Renal cortex interstitium (tissue), 3 donors: ENCODE measurements around the gene PEX5. TPM values are rescaled to one million over a fixed set of nuclear protein-coding genes. Genes with fewer than 3 reads are reported as not detected.

Experiments
- polyA plus RNA-seq, 3 donors: library from polyadenylated mRNA; unstranded; fragments of 120-200 nt; gene quantifications; one replicate each; pipeline ENCODE4 v1.2.1, GENCODE V29; 2013; ENCODE audit not compliant: insufficient read length in 3 of 3

The PEX5 gene
- polyA plus RNA-seq, 3 donors = 44.5 to 54.5 (median 50.9) TPM

Other genes starting within 250 kb of the PEX5 start
- not detected for gene RNU7-1, start 245.9 kb upstream of the PEX5 start, polyA plus RNA-seq
- gene C12orf57, start 245.7 kb upstream of the PEX5 start, polyA plus RNA-seq = 100 to 1,000 TPM; 131 to 205 (median 154) TPM
- gene PTPN6, start 238.3 kb upstream of the PEX5 start, polyA plus RNA-seq = 10 to 100 TPM; 18.7 to 27.0 (median 22.3) TPM
- 100 to 1,000 TPM; 256 to 296 (median 267) TPM for gene PHB2, start 219.0 kb upstream of the PEX5 start, polyA plus RNA-seq
- gene EMG1, start 218.8 kb upstream of the PEX5 start, polyA plus RNA-seq = 10 to 100 TPM; 43.4 to 53.0 (median 50.7) TPM
- 10 to 100 TPM; 59.1 to 62.3 (median 61.5) TPM for gene LPCAT3, start 171.2 kb upstream of the PEX5 start, polyA plus RNA-seq
- gene C1S, start 129.0 kb upstream of the PEX5 start, polyA plus RNA-seq = 10 to 100 TPM; 48.0 to 66.1 (median 48.1) TPM
- gene C1R, start 97.2 kb upstream of the PEX5 start, polyA plus RNA-seq = 10 to 100 TPM; 40.9 to 56.1 (median 43.6) TPM
- 10 to 100 TPM; 34.0 to 47.8 (median 35.1) TPM for gene C1RL, start 80.5 kb upstream of the PEX5 start, polyA plus RNA-seq
- 10 to 100 TPM; 41.9 to 72.7 (median 55.5) TPM for gene RBP5, start 60.8 kb upstream of the PEX5 start, polyA plus RNA-seq
- 100 to 1,000 TPM in 2 of 3 donors, 10 to 100 TPM in 1; 93.0 to 112 (median 106) TPM for gene CLSTN3, start 59.3 kb upstream of the PEX5 start, polyA plus RNA-seq
- gene ACSM4, start 114.4 kb downstream of the PEX5 start, polyA plus RNA-seq = under 1 TPM in 1 of 3 donors, not detected in 2; 0.17 TPM